T-helper 2 cell treated with Interferon-gamma antibody and Interleukin-4, amounts not matched to agents 100 ng/mL and 5 ng/mL, for 36 hours (primary cell): ENCODE data around the gene GNA12. TPM values are rescaled to one million over a fixed set of nuclear protein-coding genes. Genes with fewer than 3 reads are reported as not detected.
"Not testable (repeated sequence)": the region's sequence is repeated elsewhere in the genome, so short reads cannot be mapped to it uniquely, and the experiment has no call there.

ENCODE experiments used
- intact Hi-C: fragments of 100-400 bp; cut with micrococcal nuclease; formaldehyde crosslinking; loops from one replicate; pipeline ENCODE4 v1.15.1; 2023
- total RNA-seq: library from RNA; stranded (reverse); gene quantifications from 2 replicates; pipeline ENCODE4 v1.2.3, GENCODE V29; 2022

Gene GNA12
- total RNA-seq, 1 donor from 2014 or later, result 24.1 TPM

GRCh38 chr7:2864999-2865670, 21.0 kb upstream of the GNA12 start:
- intact Hi-C loops, result loop anchor here (1.0 to 10.0 kb wide), 6 partner anchors 108 to 810 kb away; partner anchors contain the start of gene CARD11

- intact Hi-C loops, result loop anchor here (5.0 to 10.0 kb wide), 4 partner anchors 107 to 810 kb away; no protein-coding TSS in a partner anchor
Observed at GRCh38 chr7:2864204-2864985, 20.3 kb upstream of the GNA12 start.

- intact Hi-C loops, result loop anchor here (2.0 to 10.0 kb wide), 6 partner anchors 19 to 811 kb away; partner anchors contain the start of genes GNA12 and SDK1
Observed at GRCh38 chr7:2863461-2864066, 19.5 kb upstream of the GNA12 start.

GRCh38 chr7:2862831-2863361, 18.8 kb upstream of the GNA12 start:
- intact Hi-C loops, result loop anchor here (2.0 to 10.0 kb wide), 6 partner anchors 18 to 812 kb away; partner anchors contain the start of genes GNA12 and SDK1

- intact Hi-C loops, result loop anchor here (5.0 to 10.0 kb wide), 4 partner anchors 104 to 813 kb away; no protein-coding TSS in a partner anchor
Observed at GRCh38 chr7:2861509-2861908, 17.4 kb upstream of the GNA12 start.

- intact Hi-C loops, result loop anchor here (5.0 to 10.0 kb wide), 4 partner anchors 103 to 814 kb away; no protein-coding TSS in a partner anchor
Observed at GRCh38 chr7:2860627-2861133, 16.6 kb upstream of the GNA12 start.

- intact Hi-C loops, result loop anchor here (5.0 to 10.0 kb wide), 4 partner anchors 103 to 815 kb away; no protein-coding TSS in a partner anchor
Observed at GRCh38 chr7:2859952-2860351, 15.8 kb upstream of the GNA12 start.

- intact Hi-C loops, result no loop called here
Observed at GRCh38 chr7:2858621-2859020, 14.5 kb upstream of the GNA12 start.

- intact Hi-C loops, result no loop called here
Observed at GRCh38 chr7:2856388-2857169, 12.5 kb upstream of the GNA12 start.

- intact Hi-C loops, result no loop called here
Observed at GRCh38 chr7:2855386-2855785, 11.3 kb upstream of the GNA12 start.

- intact Hi-C loops, result not testable (repeated sequence)
Observed at GRCh38 chr7:2853552-2853951, 9.4 kb upstream of the GNA12 start.

GRCh38 chr7:2853147-2853546, 9.0 kb upstream of the GNA12 start:
- intact Hi-C loops, result no loop called here

- intact Hi-C loops, result no loop called here
Observed at GRCh38 chr7:2851497-2851896, 7.4 kb upstream of the GNA12 start.

- intact Hi-C loops, result no loop called here
Observed at GRCh38 chr7:2849941-2850766, 6.0 kb upstream of the GNA12 start.

- intact Hi-C loops, result loop anchor here (2.0 kb wide), 1 partner anchor 18 kb away; no protein-coding TSS in a partner anchor
Observed at GRCh38 chr7:2845034-2845592, 1.0 kb upstream of the GNA12 start.

- intact Hi-C loops, result loop anchor here (2.0 to 5.0 kb wide), 4 partner anchors 19 to 211 kb away; partner anchors contain the start of gene TTYH3
Observed at GRCh38 chr7:2843711-2844152, 376 bp downstream of the GNA12 start.

- intact Hi-C loops, result loop anchor here (5.0 kb wide), 3 partner anchors 86 to 211 kb away; partner anchors contain the start of gene TTYH3
Observed at GRCh38 chr7:2843191-2843685, 870 bp downstream of the GNA12 start.

- intact Hi-C loops, result loop anchor here (5.0 kb wide), 3 partner anchors 85 to 210 kb away; partner anchors contain the start of gene TTYH3
Observed at GRCh38 chr7:2841907-2842306, 2.2 kb downstream of the GNA12 start.
